Measurements from ENCODE around the gene GFRA1.

GRCh38 chr10:116109881-116110280 lies 163.1 kb downstream of the GFRA1 start:
- TF ChIP-seq RCOR1 (IDR thresholded peaks at IDR 0.05; ENCODE audit: low read length) = no peak
- no peak for TF ChIP-seq CTCF (IDR thresholded peaks at IDR 0.05)
- TF ChIP-seq MAX (IDR thresholded peaks at IDR 0.05; ENCODE audit: low read depth) = no peak
- no peak for TF ChIP-seq TAF1 (IDR thresholded peaks at IDR 0.05; ENCODE audit: borderline replicate concordance, low read depth, low read length)
- no peak for TF ChIP-seq ELF1 (IDR thresholded peaks at IDR 0.05)
- TF ChIP-seq IRF3 (IDR thresholded peaks at IDR 0.05; ENCODE audit: low read depth, low read length) = no peak
- no peak for TF ChIP-seq USF2 (IDR thresholded peaks at IDR 0.05; ENCODE audit: borderline replicate concordance, low read depth, low read length)

Data from SK-N-SH (cell line).